NCI-H524 treated with DMSO at 0.1 percent for 48 hours (cell line): ENCODE data around the gene GALNT18.

Experiments
- DNase-seq: peaks from one replicate; lab custom pipeline; 2025; lab: John Stamatoyannopoulos, UW

The GALNT18 gene

DNA sequence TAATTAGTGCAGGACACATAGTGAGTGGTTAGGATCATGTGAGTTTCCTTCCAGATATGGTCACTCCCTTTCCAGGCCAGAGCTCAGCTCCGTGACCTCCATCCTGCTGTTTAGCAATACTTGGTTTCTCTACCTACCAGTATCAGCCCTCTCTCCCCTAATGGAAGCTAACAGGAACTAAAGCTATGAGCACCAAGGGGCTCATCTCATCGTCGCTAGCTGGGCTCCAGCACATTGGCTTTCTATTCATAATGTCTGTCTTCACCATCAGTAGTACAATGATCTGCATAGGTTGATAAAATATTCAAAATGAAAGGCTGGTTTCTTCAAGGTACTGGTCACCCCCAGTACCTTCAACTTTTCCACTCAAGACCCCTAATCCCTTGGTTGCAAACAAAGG is 2.4 kb upstream of the GALNT18 start:
- DNase-seq, result no peak

DNA sequence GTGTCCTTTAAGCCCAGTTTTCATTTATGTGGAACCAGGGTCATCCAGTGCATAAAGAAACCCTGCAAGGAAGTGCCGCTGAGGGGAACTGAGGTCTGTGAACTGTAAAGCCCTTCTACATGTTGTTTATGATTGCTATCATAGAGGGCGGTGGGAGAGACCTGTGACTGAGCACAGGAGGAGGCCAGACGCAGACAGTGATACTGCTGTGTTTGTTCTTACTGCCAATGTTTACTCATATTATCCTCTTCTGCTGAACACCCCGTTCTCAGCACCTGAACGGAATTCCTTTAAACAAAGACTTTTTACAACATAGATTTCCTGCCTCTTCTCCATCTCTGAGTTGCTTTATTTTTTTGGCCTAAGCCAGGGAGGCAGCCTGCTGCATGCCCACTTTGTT is 967 bp upstream of the GALNT18 start:
- DNase-seq, result no peak

DNA sequence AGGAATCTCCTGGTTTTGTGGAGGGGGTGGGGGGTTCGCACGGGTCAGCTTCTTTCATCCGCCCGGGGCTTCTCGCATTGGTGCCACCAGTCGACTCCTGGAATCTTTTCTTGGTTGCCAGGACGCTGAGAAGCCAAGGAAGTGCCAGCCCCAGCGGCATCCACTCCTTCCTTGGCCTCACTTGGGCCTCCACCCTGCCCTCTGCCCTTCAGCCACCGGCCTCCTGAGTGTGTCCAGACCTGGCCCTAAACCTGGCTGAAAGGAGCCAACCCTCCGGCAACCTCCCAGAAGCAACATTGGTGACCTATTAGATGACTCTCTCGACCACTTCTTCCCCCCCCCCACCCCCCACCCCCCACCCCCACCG is 518 bp upstream of the GALNT18 start:
- no peak for DNase-seq

DNA sequence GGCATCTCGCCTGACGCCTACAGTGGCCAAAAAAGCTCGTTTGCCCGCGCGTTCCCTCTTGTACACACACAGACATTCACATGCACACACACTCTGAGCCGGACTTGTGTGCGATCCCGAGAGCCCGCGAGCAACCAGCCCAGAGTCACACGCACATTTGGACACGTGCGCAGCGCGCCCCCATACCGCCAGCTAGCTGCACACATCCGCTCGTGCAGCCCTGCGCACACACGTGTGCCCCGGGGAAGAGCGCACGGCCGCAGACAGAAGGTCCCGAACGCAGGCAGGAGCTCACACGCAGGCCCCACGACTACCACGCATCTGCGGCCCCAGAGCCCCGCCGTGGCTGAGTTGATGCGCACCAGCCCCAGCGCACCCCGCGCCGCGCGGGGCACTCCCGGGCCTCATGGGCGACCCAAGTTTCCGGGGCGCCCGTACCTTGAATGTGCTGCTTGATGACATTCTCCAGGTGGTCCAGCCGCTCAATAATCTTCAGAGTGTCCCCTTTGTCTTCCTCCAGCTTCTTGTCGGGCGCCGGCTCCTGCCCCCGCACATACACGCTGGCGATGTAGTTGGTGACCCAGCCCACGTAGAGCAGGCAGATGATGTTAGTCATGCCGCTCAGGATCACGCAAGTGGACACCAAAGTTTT is 758 bp downstream of the GALNT18 start:
- no peak for DNase-seq

DNA sequence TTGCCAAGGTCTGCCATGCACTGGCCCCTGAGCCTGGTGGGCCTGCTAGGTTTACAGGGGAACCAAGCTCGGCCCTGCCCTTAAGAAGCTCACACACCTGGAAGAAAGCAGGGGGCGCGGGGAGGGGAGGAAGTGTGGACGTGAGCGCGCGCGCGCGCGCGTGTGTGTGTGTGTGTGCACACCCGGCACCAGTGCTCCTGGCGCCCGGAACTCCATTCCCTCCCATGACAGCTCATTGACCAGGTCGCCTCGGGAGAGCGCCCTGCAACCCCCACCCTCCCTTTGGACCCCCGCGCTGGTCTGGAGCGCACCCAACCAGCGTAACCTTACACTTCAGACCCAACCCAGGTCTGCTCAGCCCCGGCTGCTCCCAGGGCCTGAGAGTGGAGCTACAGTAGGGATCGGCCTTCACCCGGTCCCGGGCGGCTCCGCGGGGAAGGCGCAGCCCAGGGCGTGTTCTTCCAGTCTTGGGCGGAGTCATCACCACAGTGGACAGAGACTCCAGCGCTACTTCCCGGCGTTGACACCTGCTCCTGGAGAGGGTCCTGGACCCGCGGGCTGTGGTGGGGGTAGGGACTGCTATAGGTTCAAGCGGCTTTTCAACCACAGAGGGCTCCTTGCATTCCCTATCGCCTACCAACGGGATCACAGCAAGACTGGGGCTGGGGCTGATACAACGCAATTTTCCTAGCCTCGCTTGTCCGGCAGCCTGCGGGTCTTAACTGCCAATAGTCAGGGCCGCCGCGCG is 1.5 kb downstream of the GALNT18 start:
- DNase-seq, result peak; percentile 5

DNA sequence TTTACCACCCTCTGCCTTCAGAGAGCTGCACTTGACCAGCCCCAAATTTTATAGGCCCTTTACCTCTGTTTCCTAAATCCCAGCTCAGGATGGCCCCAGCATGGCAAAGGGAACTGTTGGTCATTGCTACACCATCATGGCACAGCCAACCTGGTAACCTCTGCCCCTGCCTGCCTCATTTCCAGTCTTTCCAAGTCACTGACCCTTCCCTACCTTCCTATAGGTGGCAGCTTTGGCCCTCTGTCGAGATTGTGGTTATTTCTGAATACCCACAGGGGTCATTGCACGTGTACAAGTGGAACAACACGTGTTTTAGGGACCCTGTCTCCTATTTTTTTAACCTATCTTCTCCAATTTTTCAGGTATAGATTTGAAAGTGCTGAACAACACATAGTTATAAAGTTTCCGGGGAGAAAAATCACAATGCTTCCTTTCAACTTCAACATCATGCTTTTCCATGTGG is 2.8 kb downstream of the GALNT18 start:
- peak; percentile 2 for DNase-seq

DNA sequence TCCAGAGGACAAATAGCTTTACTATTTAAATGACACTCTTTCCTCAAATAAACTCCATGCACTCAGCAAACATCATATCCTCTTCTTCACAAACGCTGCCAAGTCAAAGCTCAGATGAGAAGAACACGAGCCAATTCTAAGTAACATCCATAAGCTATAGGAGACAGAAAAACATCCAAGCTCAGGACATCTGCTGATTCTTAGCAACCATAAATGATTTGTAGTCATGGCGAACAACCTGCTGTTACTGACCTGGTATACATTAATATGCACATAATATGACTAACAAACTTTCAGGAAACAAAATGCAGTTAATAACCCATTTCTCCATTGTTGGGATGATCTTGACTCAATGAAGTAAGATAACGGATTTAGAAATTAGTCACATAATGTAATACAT is 6.7 kb downstream of the GALNT18 start:
- DNase-seq, result no peak

DNA sequence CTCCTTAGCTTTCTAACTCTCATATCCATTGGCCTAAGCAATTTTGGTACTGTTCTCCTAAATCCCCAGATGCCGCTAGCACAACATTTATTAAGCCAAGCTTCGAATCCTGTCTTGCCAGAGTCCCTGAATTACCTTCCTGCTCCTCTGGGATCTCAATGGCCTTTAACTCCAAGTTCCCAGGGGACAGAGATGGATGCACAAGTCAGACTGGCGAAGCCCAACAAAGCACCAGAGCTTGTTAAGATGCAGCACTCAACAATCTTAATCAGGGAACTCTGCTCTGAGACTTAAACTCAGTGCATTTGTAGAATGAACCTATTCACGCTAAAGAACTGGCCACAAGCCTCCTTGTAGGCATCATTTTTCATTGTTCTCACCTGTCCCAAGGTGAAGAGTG is 9.4 kb downstream of the GALNT18 start:
- DNase-seq, result no peak

DNA sequence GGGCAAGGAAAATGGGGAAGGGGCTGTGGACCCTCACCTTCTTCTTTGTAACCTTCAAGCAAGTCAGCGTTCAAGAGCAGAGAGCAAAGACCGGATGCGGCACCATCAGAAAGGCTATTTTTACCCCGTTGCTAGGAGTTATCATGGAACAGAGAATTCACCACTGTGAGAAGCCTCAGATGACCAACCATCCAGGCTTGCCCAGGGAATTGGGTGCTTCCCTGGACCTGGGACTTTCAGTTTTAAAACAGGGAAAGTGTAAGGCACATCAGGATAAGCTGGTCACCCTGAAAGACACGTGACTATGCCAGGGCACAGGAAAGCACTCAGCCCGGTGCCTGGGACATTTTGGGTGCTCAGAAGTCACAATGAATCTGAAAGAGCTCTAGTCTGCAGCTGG is 10.4 kb downstream of the GALNT18 start:
- no peak for DNase-seq

DNA sequence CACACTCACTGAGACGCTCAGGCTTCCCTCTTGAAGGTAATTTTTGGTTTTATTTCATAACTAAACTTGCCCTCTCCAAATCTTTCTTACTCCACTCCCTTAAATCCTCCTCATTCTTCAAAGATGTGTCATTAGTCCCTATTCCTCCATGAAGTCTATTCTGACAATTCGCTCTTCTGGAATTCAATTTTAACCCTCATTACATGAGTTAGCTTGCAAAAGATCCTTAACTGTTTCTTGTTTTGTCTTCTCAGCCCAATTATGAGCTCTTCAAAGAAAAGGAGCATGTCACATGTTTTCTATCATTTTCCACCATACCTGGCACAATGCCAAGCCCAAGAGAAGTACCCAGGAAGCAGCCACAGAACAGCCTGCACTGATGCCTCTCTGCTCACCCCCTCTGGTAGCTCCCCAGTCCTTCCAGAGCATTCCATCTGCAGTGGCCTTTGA is 13.0 kb downstream of the GALNT18 start:
- DNase-seq, result no peak

DNA sequence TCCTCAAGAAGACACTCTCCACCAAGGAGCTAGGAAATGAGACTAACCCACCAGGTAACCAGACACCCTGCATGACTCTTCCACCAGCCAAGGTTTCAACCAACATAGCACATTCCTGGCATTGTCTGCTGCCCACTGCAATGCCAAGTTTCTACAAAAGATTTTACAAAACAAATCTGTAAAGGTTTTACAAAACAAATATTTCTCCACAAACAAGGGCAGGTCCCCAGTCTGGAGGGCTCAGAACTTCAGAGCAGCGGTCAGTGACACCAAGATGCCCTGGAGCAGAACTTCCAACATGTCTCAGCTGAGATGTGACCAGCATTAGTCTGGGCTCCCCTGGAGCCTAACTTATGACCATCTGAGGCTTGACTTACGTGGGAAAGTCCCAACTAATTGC is 14.0 kb downstream of the GALNT18 start:
- DNase-seq, result no peak

DNA sequence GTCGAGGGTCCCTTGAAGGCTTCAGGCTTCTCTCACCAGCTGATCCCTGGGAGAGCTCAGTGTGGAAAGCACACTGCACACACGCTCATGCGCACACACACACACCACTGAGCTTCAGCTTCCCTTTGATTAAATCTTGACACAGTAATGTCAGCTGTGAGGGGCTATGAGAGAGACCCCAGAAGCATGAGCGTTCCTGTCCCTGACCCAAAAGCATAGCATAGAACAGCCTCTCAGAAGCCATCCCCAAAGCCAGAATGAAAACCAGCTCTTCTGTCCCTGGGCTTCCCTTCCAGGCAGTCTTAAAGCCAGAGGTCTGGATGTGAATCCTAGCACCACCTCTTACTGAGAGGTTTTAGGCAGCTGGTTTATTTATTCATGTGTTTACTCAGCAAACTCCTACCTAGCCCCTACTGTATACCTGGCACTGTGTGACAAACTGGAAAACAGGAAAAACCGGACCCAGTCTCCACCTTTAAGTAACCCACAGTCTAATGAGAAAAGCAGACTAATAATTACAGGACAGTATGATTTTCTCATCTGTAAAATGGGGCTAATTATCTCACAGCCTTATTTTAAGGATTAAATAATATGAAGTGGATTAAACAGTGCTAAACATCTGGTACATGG is 15.9 kb downstream of the GALNT18 start:
- no peak for DNase-seq

DNA sequence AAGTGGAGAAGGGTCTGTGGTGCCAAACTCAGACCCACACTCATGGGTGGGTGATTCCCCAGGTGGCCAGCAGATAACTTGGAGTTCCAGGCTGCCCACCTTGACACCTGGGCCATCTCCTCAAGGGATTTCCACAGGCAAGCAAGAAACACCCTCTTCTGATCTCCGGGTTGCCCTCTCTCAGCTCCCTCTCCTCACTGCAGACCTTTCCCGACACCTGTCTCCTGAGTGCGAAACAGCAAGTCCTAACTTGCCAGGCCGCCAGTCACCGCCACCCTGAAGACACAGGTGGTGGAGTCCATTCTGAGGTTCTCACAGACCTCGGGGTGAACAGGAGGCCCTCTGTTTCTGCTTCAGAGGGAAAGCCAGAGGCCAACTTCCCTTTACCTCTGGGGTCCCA is 16.6 kb downstream of the GALNT18 start:
- no peak for DNase-seq

DNA sequence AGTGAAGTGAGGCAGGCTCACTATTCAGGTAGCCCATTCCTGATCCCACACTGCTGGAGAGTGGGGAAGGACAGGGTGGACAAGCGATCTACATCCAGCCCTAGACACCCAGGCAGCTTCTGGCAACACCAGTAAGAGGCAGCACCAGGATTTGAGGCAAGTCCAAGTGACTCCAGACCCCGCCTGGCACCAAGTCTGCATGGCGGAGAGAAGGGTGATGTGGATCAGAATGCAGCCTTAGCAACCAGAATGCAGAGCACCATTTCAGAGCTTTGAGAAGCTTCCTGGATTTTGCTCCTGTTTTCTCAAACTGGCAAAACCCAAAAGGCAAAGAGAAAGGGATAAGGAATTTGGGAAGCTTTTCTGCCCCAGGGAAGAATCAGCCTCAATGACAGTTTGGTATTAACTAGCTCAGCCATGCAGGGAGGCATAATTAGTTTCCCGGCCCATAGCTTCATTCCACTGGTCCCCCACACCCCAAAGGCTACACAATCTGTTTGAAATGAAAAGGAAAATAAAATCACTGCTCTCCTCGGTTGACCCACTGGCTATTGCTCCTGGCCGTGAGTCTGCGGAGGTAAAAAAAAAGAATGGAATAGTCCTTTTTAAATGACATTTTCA is 17.3 kb downstream of the GALNT18 start:
- no peak for DNase-seq

DNA sequence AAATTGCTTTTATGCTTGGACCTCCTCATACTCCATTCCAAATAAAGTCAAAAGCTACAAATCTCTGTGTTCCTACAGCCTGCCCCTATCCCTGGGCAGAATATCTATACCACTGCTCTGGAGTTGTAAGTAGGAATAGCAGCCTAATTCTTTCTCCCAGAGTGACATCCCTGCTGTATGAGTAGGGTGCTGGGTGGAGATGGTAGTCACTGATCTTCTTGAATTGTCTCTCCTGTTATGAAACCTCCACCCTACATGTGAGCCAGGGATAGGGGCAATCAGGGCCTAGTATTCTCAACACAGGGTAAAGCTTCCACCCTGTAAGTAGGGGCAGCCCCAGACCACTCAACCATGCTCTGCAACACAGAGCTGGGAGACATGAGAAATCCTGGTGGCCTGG is 19.8 kb downstream of the GALNT18 start:
- DNase-seq, result no peak

DNA sequence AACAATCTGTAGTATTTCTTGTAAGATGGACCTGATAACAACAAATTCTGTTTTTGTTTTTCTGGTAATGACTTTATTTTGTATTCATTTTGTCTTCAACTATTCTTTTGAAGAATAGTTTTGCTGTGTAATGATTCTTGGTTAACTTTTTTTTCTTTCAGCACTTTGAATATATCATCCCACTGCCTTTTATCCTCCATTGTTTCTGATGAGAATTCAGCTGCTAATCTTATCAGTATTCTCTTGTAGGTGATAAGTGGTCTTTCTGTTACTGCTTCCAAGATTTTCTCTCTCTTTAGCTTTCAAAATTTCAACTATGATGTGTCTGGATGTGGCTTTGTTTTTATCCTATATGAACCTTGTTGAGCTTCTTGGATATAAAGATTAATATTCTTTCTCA is 21.5 kb downstream of the GALNT18 start:
- DNase-seq, result no peak

DNA sequence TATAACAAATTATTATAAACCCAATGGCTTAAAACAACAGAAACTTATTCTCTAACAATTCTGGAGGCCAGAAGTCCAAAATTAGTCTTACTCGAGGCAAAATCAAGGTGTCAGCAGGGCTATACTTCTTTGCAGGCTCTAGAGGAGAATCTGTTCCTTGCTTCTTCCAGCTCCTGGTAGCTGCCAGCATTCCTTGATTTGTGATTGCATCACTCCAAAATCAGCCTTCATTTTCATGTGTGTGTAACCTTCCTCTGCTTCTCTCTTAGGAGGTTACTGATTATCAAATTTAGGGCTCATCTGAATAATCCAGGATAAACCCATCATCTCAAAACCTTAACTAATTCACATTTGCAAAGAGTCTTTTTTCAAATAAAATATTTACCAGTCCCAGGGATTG is 23.6 kb downstream of the GALNT18 start:
- no peak for DNase-seq

DNA sequence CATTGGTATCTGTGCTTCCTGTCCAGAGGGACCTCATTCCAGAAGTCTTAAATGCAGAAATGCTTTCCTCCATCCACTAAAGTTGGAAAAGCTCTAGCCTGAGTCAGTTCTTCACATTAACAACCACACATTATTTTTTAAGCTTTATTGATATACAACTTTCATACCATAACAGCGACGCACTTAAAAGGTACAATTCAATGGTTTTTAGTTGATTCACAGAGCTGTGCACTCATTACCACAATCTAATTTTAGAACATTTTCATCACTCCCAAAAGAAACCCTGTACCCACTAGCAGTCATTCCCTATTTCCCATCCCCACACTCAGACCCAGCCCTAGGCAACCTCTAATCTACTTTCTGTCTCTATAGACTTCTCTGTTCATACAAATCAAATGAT is 27.6 kb downstream of the GALNT18 start:
- DNase-seq, result no peak

DNA sequence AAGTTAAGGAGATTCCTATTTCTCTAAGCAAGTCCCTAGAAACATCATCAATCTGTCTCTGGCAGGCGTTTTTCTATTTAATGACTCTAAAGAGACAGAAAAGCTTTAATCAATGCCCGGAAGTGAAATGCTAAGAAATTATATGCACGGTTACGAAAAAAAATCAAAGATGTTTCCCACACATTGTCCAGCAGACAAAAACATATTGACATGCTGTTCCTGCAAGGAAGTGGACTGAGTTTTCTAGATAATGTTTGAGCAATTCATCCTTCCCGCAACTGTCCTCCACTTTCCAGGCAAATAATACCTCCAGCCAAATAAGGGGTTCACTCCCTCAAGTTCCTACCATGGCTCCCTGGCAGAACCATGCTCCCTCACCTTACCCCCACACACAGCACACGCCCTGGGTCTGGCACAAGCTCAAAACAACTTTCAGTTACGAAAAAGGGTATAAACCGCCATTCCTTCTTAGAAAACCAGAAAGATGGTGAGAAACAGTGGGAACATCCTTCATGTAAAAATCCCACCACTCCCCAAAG is 29.6 kb downstream of the GALNT18 start:
- DNase-seq, result no peak

DNA sequence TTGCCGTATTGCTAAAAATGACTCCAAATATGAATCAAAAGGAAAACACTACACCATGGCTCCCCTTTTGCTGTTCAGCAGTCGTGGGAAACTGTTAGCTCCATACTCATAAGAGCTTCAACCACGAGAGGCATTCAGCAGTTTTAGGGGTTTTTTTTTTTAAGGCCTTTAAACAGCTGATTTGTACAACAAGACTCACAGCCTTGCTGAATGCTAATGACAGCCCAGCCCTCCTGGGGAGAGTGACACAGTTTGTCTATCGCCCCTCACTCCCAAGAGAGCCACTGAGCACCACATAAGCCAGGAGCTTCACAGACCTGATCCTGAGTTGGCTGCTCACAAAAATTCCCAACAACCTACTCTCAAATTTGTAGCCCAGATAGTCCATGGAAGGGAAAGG is 32.4 kb downstream of the GALNT18 start:
- DNase-seq, result no peak

DNA sequence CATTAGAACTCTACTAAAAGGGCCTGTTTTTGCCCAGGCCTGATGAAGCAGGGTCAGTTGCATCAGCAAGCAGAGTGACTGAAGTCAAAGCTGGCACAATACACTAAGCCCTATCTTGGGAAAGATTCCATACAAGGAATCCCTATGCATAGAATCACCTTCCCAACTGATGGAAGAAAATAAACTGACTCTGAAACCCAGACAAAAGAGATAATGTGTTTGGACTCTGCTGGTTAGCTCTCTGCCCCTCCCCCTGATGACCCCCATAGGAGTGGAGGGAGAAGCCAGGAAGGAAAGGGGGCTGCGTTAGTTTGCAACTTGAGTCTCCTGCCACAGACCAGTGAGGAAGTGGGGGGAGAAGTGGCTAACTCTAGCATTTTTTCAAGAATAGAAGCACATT is 32.9 kb downstream of the GALNT18 start:
- no peak for DNase-seq

DNA sequence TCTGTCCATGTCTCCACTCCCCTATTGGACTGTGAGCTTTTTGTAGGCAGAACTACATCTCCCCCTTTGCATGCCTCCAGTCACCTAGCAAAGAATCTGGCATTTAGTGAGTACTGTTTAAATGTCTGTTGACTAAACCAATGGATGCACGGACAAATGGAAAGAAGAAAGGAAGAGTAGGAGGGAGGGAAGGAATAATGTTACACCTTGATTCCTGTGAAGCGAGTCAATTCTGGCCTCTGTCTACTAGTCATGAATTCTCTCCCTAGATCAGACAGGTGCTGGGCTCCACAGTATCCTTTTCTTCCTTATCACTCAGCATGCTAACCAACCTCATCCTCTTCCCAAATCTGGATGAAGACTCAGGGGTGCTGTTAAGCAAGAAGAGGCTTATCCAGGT is 33.6 kb downstream of the GALNT18 start:
- DNase-seq, result no peak

DNA sequence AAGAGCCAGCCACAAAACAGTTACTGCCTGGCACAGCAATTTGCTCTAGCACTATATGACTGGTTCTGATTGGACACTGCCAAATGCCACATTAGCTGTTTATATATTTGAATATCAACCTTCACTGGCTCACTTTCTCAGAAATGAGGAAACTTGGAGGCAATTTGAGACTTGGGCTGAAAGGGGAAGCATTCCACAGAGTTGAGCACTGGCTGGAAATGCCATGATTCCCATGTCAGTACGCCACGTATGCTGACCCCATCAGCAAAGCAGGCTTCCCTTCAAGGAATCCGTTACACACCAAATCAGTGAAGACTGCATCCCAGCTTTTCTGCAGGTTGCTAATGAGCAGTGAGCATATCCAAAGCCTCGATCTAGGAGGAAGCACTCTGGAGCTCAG is 34.7 kb downstream of the GALNT18 start:
- no peak for DNase-seq
